ENCODE data around the gene RHBDL2.
"Not testable (repeated sequence)": the region's sequence is repeated elsewhere in the genome, so short reads cannot be mapped to it uniquely, and the experiment has no call there.

The RHBDL2 gene

GRCh38 chr1:38875811-38876210 is 65.8 kb downstream of the RHBDL2 start:
- DNase-seq (ENCODE audit: low read depth): no peak

GRCh38 chr1:38873027-38873969 is 68.3 kb downstream of the RHBDL2 start, which contains the start of gene MYCBP:
Gene MYCBP, minus strand, starts transcription at chr1:38873348. Its CDS starts 43 bp downstream, at chr1:38873305.
- peak; percentile 84 for DNase-seq (ENCODE audit: low read depth)

- DNase-seq (ENCODE audit: low read depth): no peak
Observed at GRCh38 chr1:38872401-38873026, 69.1 kb downstream of the RHBDL2 start.

- no peak for DNase-seq (ENCODE audit: low read depth)
Observed at GRCh38 chr1:38870996-38871395, 70.6 kb downstream of the RHBDL2 start.

GRCh38 chr1:38867208-38867607 is 74.4 kb downstream of the RHBDL2 start:
- DNase-seq (ENCODE audit: low read depth): no peak

GRCh38 chr1:38865112-38865715 is 76.4 kb downstream of the RHBDL2 start:
- no peak for DNase-seq (ENCODE audit: low read depth)

- DNase-seq (ENCODE audit: low read depth): no peak
Observed at GRCh38 chr1:38860454-38860795, 81.2 kb downstream of the RHBDL2 start.

- peak; percentile 85 for DNase-seq (ENCODE audit: low read depth)
Observed at GRCh38 chr1:38859561-38860453, 81.8 kb downstream of the RHBDL2 start, which contains the start of gene RRAGC. Gene RRAGC, minus strand, starts transcription at chr1:38859772. Its CDS starts 126 bp downstream, at chr1:38859646.

GRCh38 chr1:38858833-38859560 is 82.6 kb downstream of the RHBDL2 start:
- no peak for DNase-seq (ENCODE audit: low read depth)

GRCh38 chr1:38852780-38853179 is 88.8 kb downstream of the RHBDL2 start:
- DNase-seq (ENCODE audit: low read depth): no peak

GRCh38 chr1:38848071-38848470 is 93.6 kb downstream of the RHBDL2 start:
- no peak for DNase-seq (ENCODE audit: low read depth)

- no peak for DNase-seq (ENCODE audit: low read depth)
Observed at GRCh38 chr1:38846210-38846609, 95.4 kb downstream of the RHBDL2 start.

- not testable (repeated sequence) for DNase-seq (ENCODE audit: low read depth)
Observed at GRCh38 chr1:38845088-38845487, 96.5 kb downstream of the RHBDL2 start.

GRCh38 chr1:38840281-38840680 is 101.3 kb downstream of the RHBDL2 start:
- DNase-seq (ENCODE audit: low read depth): no peak

- DNase-seq (ENCODE audit: low read depth): no peak
Observed at GRCh38 chr1:38839363-38839762, 102.3 kb downstream of the RHBDL2 start.

- DNase-seq (ENCODE audit: low read depth): not testable (repeated sequence)
Observed at GRCh38 chr1:38836316-38836715, 105.3 kb downstream of the RHBDL2 start.

Data from HS-5 (cell line).